SJCRH30 (cell line): ENCODE measurements around the gene LURAP1L. TPM values are rescaled to one million over a fixed set of nuclear protein-coding genes. Genes with fewer than 3 reads are reported as not detected.

ENCODE experiments used
- DNase-seq, 2 experiments: peaks; one replicate each; pipeline ENCODE4 v3.0.0-alpha.2; 2015 to 2020
- H3K27ac ChIP-seq: fragments of 250-450 bp; sonication (Bioruptor Pico); 2 replicates; pipeline ENCODE4 v1.5.1; 2020; ENCODE audit warnings: mild to moderate bottlenecking, moderate library complexity
- H3K27me3 ChIP-seq: fragments of 250-450 bp; sonication (Bioruptor Pico); 2 replicates; pipeline ENCODE4 v1.5.1; 2020; ENCODE audit warnings: mild to moderate bottlenecking, moderate library complexity
- H3K36me3 ChIP-seq: fragments of 250-450 bp; sonication (Bioruptor Pico); 2 replicates; pipeline ENCODE4 v1.5.1; 2020; ENCODE audit warnings: mild to moderate bottlenecking, moderate library complexity
- H3K4me1 ChIP-seq: fragments of 250-450 bp; sonication (Bioruptor Pico); 2 replicates; pipeline ENCODE4 v1.5.1; 2020; ENCODE audit warnings: mild to moderate bottlenecking, moderate library complexity
- H3K4me3 ChIP-seq: fragments of 250-450 bp; sonication (Bioruptor Pico); 2 replicates; pipeline ENCODE4 v1.5.1; 2020; ENCODE audit warnings: mild to moderate bottlenecking, moderate library complexity
- H3K9me3 ChIP-seq: fragments of 250-450 bp; sonication (Bioruptor Pico); replicated peaks from 2 replicates; pipeline ENCODE4 v1.5.1; 2020; ENCODE audit warnings: mild to moderate bottlenecking, moderate library complexity
- total RNA-seq: library from RNA; depleted of rRNA; stranded (reverse); fragments of >200 nt; shearing (Covaris generic); gene quantifications from 2 replicates; pipeline ENCODE4 v1.2.3, GENCODE V29; 2014

LURAP1L gene
- total RNA-seq, 1 experiment from 2014 or later = 6.4 TPM

DNA sequence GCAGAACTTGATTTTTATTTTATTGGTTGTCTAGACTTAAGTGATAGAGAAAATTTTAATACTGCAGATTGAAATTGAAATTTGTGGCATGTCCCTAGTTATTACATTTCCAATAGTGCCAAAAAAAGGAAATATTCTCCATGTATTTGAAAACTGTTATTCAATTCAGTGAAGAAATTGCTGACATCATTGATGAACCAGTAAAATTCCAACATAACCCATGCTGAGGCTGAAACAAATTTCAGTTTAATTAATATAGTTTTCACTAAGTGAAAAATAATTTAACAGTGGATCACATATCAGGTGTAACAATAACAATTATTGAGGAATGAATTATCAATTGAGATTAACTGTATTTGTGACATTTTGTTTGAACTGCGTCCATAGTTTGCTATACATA, 38.7 kb downstream of the LURAP1L start:
- Histone ChIP-seq H3K4me1 (no peaks in the 10 kb centered on the region; the same call in 1 of the 2 replicates), H3K9me3 (no peaks in the 10 kb centered on the region), H3K36me3 (no peaks in the 10 kb centered on the region), H3K27me3 (no peaks in the 10 kb centered on the region), H3K27ac (peak overlapping the region; percentile 64), H3K4me3 (no peak overlapping the region; the same call in 1 of the 2 replicates)
- DNase-seq = no peak

DNA sequence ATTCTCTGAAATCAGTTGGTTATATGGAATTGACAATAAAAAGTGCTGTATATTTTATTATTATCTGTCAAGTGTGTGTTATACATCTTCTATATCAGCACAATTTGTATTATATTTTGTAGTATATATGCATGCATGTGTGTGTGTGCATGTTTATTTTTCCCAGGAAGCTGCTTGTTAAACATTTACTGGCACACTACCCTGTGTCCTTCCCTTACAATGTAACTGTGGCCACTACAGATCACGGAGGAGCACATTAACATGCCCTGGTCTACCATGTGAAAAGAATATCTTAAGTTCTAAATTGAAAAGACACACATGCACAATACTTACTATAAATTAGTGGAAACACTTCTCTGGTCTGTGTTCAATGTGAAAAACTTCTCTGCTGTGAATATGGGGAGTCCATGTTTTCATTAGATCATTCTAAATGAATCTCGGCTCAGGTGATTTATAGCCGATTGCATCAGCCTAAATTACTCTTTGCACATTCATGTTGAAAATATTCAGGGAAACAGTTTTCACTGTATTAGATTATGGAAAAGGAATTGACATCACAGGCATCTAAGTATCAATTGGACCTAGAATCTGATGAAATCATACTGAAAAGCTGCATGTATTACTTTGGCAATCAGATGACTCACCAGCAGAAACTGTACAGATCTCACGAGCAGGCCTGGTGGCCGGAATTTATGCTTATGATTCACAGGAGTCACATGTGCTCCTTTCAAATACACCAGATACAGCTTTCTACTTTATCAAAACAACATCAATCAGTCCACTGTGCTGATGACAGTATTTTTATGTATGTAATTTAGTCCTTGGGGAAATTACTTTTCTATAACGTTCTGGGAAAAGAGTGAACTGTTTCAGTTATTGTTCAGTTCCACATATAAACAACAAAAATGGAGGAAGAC, 39.4 kb downstream of the LURAP1L start:
- peak overlapping the region; percentile 36 for H3K4me3 ChIP-seq
- H3K36me3 ChIP-seq = no peaks in the 10 kb centered on the region
- H3K9me3 ChIP-seq = no peaks in the 10 kb centered on the region
- peak overlapping the region; percentile 64 for H3K27ac ChIP-seq
- H3K4me1 ChIP-seq = no peaks in the 10 kb centered on the region; the same call in 1 of the 2 replicates
- peak; percentile 35 to 67 for DNase-seq
- no peaks in the 10 kb centered on the region for H3K27me3 ChIP-seq

DNA sequence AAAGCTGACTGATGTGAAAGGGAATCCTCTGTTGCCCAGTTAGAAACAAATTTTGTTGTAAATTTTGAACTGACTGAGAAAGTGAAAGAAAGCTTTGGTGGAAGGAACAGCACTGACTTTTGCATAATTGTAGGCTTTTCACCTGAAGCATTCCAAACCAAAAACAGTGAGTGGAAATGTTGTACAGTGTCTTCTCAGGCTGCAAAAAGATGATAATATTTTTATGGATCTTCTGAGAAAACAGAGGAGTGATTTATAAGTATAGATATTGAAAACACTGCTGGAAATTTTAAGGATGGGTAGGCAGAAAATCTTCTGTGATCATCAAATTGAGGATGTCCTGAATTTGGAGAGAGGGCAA, 40.0 kb downstream of the LURAP1L start:
- no peaks in the 10 kb centered on the region for H3K36me3 ChIP-seq
- DNase-seq = no peak
- H3K4me3 ChIP-seq = peak overlapping the region; percentile 36; the same call in 1 of the 2 replicates
- H3K27me3 ChIP-seq = no peaks in the 10 kb centered on the region
- H3K27ac ChIP-seq = peak overlapping the region; percentile 64
- no peaks in the 10 kb centered on the region; the same call in 1 of the 2 replicates for H3K4me1 ChIP-seq
- no peaks in the 10 kb centered on the region for H3K9me3 ChIP-seq

DNA sequence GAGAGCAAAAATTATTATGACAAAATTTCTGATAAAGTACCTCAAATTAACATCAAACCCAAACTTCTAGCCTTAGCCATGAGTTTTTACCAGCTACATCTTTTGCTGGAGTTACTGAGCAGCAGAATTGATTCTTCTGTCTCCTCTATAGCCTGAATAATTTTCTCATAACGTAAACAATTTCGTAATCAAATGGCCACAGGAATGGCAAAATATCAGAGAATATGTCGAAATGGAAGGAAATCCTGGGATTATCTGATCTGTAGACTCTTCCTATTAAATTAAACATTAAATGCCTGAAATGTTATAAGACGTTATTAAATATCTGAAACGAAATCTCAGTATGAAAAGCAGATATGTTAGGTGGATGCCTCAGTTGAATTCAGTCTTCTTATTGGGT, 41.1 kb downstream of the LURAP1L start:
- Histone ChIP-seq H3K36me3 (no peaks in the 10 kb centered on the region), H3K27ac (no peak overlapping the region), H3K27me3 (no peaks in the 10 kb centered on the region), H3K9me3 (no peaks in the 10 kb centered on the region), H3K4me1 (no peaks in the 10 kb centered on the region; the same call in 1 of the 2 replicates), H3K4me3 (no peak overlapping the region)
- no peak for DNase-seq

DNA sequence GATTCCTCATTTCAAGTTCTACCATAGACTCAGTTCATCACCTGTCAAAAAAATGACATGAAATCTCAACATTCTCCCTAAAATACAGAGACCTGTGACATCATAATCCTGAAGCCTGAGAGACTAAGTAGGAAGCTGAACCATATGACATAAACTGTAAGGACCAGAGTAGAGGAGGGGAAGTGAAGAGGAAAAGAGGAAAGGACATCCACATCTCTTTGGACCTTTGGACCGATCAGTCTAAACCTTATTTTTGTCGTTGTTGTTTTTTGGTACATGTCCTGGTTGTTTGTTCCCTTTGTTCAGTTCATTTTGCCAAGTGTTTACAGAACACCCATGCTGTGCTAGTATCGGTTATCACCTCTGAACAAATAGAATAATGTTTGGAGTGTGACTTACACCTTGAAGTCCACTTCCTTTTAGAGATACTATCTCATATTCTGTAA, 41.9 kb downstream of the LURAP1L start:
- no peaks in the 10 kb centered on the region for H3K9me3 ChIP-seq
- H3K27me3 ChIP-seq = no peaks in the 10 kb centered on the region
- DNase-seq = no peak
- H3K36me3 ChIP-seq = no peaks in the 10 kb centered on the region
- no peaks in the 10 kb centered on the region; the same call in 1 of the 2 replicates for H3K4me1 ChIP-seq
- H3K4me3 ChIP-seq = no peak overlapping the region
- H3K27ac ChIP-seq = no peak overlapping the region

DNA sequence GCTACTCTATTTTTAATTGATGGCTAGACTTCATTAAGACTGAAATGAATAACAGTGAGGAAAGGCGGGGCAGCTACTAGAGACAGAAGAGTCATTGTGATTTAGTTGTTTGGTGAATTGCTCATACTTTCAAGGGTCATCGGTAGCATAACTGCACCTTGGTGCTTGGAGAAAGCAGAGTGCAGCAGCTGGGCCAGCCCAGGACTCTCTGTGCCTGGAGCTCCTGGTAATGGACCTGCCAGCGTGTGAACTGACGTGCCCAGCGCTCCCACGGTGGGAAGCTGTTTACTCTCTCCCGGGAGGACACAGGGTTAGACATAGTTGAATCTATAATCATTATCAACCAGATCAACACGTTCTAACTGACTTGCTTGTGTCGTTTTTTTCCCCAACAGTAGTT, 42.9 kb downstream of the LURAP1L start:
- H3K4me1 ChIP-seq = no peaks in the 10 kb centered on the region; the same call in 1 of the 2 replicates
- H3K27me3 ChIP-seq = no peaks in the 10 kb centered on the region
- no peak for DNase-seq
- H3K9me3 ChIP-seq = no peaks in the 10 kb centered on the region
- no peak overlapping the region for H3K27ac ChIP-seq
- no peaks in the 10 kb centered on the region for H3K36me3 ChIP-seq
- H3K4me3 ChIP-seq = no peak overlapping the region

DNA sequence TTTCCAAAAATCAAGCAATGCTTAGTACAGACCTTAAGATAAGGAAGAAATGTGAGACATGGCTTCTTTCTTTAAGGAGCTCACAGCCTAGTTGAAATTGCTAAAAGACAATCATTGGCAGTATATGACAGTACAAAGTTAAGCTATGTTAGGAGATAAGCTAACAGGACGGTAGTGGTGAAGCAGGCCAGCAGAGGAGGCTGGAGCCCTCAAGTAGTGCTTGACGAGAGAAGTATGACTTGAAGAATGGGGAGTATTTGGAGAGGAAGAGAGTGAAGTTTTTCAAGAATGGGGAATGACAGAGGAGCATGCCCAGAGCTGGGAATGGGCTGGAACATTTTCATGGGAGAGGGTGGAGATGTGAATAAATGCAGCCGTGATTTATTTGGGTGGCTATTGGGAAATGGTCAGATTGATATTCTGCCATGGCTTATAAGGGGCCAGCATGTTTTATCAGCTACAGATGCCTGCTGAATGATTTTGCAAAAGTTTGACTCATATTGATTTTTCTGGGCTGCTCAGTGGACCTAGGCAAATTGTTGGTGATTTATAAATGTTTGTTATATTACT, 43.7 kb downstream of the LURAP1L start:
- Histone ChIP-seq H3K4me3 (no peak overlapping the region), H3K27ac (no peak overlapping the region), H3K27me3 (no peaks in the 10 kb centered on the region), H3K9me3 (no peaks in the 10 kb centered on the region), H3K36me3 (no peaks in the 10 kb centered on the region), H3K4me1 (no peaks in the 10 kb centered on the region; the same call in none of the 2 replicates)
- DNase-seq = no peak

DNA sequence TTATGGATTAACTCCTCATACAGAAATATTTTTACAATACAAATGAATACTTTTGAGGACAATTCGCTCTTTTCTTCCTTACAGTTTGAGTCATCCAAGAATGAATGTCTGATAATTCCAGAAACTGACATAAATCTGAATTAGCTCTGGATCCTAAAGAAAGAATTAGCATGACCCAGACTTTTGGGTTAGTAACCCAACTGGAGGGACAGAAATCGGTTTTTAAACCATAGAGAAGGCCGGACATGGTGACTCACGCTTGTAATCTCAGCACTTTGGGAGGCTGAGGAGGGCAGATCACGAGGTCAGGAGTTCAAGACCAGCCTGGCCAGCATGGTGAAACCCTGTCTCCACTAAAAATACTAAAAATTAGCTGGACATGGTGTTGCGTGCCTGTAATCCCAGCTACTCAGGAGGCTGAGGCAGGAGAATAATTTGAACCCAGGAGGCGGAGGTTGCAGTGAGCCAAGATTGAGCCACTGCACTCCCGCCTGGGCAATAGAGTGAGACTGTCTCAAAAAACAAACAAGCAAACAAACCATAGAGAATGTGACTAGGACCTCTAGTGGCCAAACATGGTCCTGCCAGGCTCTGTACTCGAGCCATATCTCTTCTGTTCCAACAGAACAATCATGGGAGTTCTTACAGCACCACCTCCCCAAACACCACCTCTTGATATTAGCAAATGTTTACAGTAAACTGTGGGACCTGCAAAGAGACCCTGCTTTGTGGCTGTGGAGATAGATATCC, 44.8 kb downstream of the LURAP1L start:
- no peaks in the 10 kb centered on the region for H3K9me3 ChIP-seq
- H3K36me3 ChIP-seq = no peaks in the 10 kb centered on the region
- no peak overlapping the region for H3K27ac ChIP-seq
- peak in 1 of 2 experiments; percentile 12 for DNase-seq
- no peak overlapping the region for H3K4me3 ChIP-seq
- H3K4me1 ChIP-seq = peaks cover 6% of the 10 kb centered on the region
- no peaks in the 10 kb centered on the region for H3K27me3 ChIP-seq

DNA sequence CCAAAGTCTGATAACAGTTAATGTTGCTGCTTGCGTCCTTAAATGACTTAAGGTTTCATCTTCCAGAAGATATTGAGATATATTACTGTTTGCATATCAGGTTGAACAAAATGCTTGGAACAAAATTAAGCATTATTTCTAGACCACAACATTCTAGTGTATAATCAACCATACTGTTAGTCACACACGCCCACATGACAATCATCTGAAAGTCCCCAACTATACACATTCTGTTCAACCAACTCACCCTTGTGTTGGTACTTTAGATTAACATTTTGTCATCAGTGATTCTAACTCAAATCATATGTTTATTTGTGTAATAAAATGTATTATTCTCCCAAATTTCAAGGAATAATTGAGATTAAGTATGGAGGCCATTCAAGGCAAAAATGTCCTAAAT, 47.3 kb downstream of the LURAP1L start:
- Histone ChIP-seq H3K9me3 (no peaks in the 10 kb centered on the region), H3K27ac (no peak overlapping the region)
- DNase-seq = no peak

DNA sequence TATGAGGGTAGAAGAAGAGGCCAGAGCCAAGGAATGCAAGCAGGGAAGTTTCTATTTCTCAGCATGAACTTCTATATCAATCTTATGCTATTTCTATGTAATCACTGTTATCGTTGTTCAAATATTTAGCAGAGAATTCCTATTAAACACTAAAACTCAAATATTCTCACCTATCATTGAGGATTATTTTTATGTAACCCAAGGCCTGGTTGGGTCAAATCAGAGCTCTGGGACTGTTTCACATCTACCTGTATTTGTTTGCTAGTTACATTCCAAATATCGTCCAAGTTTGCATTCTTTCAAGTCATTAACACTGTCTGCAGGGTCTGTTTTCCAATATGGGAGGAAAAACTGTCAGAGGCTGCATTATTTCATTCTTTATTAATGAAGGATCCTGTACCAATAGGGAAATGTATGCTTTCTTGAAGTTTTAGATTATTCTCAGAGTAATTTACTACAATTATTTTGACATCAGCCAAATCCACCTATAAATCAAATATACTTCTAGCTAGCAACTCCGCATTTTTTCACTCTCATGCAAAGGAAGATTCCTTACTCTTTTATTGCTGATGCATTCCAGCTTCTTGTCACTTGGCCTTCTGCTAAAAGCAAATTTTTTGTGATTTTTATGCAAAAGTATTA, 52.2 kb downstream of the LURAP1L start:
- DNase-seq = no peak
- H3K4me1 ChIP-seq = peaks cover 12% of the 10 kb centered on the region
- H3K27ac ChIP-seq = no peak overlapping the region
- H3K9me3 ChIP-seq = no peaks in the 10 kb centered on the region
- no peaks in the 10 kb centered on the region for H3K27me3 ChIP-seq
- H3K4me3 ChIP-seq = no peak overlapping the region
- H3K36me3 ChIP-seq = no peaks in the 10 kb centered on the region

More for the DNA sequence above, 47.3 kb downstream of the LURAP1L start:
- Histone ChIP-seq H3K36me3 (no peaks in the 10 kb centered on the region), H3K4me3 (no peak overlapping the region), H3K27me3 (no peaks in the 10 kb centered on the region), H3K4me1 (peaks cover 6% of the 10 kb centered on the region; the same call in 1 of the 2 replicates)

DNA sequence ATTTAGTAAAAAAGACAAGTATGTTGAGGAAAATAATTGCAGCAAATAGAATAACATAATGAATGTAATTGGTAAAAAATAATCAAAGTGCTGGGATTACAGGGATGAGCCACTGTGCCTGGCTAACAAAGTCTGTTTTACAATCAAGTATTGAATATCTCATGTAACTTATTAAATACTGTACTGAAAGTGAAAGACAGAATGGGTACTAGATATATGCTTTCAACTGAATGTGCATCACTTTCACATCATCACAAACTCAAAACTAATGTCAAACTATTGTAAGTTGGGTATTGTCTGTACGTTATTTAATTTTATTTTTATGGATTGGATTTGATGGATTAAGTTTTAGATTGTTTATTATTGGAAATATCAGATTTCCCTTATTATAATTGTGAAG, 58.9 kb downstream of the LURAP1L start:
- no peak overlapping the region for H3K4me3 ChIP-seq
- DNase-seq = no peak
- no peaks in the 10 kb centered on the region for H3K27me3 ChIP-seq
- no peaks in the 10 kb centered on the region for H3K9me3 ChIP-seq
- peaks cover 4% of the 10 kb centered on the region; the same call in 1 of the 2 replicates for H3K4me1 ChIP-seq
- H3K27ac ChIP-seq = no peak overlapping the region
- no peaks in the 10 kb centered on the region for H3K36me3 ChIP-seq

DNA sequence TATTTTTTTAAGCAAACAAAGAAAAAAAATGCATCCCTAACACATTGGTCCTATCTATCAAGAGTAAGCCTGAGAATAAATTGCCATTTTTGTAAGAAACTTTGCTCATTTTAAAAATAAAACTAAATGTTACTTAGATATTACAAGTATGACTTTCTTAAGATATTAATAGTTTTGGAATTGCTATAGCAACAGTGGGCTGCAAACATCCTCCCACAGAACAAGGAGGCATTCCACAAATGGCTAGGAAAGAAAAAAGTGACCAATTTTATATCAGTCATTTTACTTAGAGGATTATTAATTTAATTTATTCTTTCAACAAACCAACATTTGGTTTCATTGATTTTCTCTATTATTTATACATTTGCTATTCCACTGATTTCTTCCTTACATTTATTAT, 63.7 kb downstream of the LURAP1L start:
- no peak overlapping the region for H3K4me3 ChIP-seq
- no peaks in the 10 kb centered on the region for H3K9me3 ChIP-seq
- H3K4me1 ChIP-seq = no peaks in the 10 kb centered on the region
- no peak overlapping the region for H3K27ac ChIP-seq
- no peak for DNase-seq
- no peaks in the 10 kb centered on the region for H3K36me3 ChIP-seq
- no peaks in the 10 kb centered on the region for H3K27me3 ChIP-seq

DNA sequence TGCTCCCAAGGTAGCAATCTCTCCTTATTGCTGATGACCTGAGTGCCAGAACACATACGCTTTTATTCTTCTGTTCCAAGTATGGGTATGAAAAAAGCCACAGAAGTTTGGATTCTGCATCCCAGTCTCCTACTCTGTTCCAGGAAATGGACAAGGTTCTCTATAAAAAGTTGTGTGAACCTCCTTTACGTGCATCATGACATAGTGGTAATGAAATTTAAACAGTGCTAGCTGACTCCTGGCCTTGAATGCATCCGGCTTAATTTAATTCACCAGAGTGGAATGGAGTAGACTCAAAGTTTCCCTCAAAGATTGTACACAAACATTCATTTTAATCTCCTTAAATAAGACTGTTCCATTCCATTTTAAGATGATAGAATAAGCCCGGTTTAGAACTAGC, 68.9 kb downstream of the LURAP1L start:
- DNase-seq = no peak
- Histone ChIP-seq H3K9me3 (no peaks in the 10 kb centered on the region), H3K4me1 (no peaks in the 10 kb centered on the region), H3K36me3 (no peaks in the 10 kb centered on the region), H3K27ac (no peak overlapping the region), H3K4me3 (no peak overlapping the region), H3K27me3 (no peaks in the 10 kb centered on the region)

DNA sequence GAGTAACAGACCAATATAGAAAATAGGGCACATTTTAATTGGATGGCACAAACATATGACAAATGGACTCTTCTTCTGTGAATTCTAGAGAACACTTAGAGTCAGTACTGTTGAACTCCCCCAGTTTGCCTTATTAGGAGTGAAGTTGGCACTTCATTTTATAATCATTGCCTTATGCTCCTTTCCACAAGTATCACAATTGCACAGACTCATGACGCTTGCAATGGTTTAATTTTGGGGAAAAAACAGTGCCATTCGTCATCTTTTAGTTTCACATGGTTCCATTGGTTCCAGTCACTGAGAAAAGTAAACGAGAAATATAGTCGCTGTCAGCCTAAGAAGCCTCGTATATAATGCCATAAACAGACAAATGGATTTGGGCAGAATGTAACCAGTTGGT, 71.2 kb downstream of the LURAP1L start:
- no peak for DNase-seq
- no peaks in the 10 kb centered on the region for H3K27me3 ChIP-seq
- no peak overlapping the region for H3K27ac ChIP-seq
- no peaks in the 10 kb centered on the region for H3K4me1 ChIP-seq
- H3K9me3 ChIP-seq = no peaks in the 10 kb centered on the region
- H3K4me3 ChIP-seq = no peak overlapping the region
- no peaks in the 10 kb centered on the region for H3K36me3 ChIP-seq
